Transverse colon (tissue), 4 donors: ENCODE results near the gene SMPX.

ENCODE experiments used
- POLR2A ChIP-seq: fragments of 450-650 bp; IDR thresholded peaks from one replicate; pipeline ENCODE4 v1.6.1; 2016; ENCODE audit warnings: antibody characterized with exemption, mild to moderate bottlenecking, moderate library complexity
- POLR2AphosphoS5 ChIP-seq, 3 donors: sonication (generic); formaldehyde crosslinking; IDR thresholded peaks; one replicate each; pipeline ENCODE4 v1.6.1; 2016; ENCODE audit warnings: antibody characterized with exemption in 3 of 3
- TF ChIP-seq, protein P1 (sequence below), 5 experiments: fragments of 200-600 bp in 3 of 5; fragments of 450-650 bp in 2 of 5; sonication (generic) in 3 of 5; IDR thresholded peaks; 1 replicate in 2 of 5; 2 replicates in 3 of 5; pipeline ENCODE4 v1.5.1; 2016 to 2017; ENCODE audit warnings: antibody characterized with exemption in 5 of 5, inconsistent platforms in 3 of 5, mild to moderate bottlenecking in 2 of 5, moderate library complexity in 1 of 5

DNA sequence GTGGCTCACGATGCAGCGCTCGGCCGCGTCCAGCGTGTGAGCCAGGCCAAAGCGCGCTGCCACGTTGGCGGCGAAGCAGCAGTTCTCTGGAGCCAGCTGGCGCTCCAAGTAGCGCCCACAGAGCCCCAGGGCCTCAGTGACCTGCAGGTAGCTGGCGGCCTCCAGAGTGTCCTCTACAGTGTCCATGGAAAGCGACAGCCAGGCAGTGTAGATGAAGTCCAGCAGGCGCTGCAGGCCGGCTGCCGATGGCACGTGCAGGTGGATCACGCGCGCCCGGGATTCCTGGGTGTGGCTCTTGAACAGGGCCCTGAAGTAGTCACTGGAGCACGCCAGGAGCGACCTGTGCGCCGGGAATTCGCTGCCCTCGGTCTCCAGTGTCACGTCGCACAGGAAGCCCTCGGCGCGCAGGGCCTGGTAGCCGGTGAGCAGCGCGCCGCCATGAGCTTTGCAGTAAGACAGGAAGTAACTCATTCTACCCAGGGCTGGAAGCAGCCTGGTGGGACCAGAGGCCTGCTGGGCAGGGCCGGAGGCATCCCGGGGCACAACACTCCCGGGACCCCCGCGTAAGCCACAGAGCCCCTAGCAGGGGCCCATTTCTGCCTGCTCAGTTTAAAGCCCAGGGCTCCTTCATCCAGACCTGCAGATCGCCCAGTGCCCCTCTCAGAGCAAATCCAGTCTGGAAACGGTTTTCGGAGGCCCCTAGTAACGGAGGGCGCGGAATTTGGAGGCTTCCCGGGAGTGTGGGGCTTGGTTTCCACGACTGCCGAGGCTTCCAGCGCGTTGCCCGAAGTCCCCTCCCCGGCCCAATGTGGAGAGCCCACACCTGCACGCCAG is 100.4 kb downstream of the SMPX start:
- TF ChIP-seq POLR2AphosphoS5 (IDR thresholded peaks at IDR 0.05) (no peak), POLR2A (no peak)
- TF ChIP-seq, protein P1, sequence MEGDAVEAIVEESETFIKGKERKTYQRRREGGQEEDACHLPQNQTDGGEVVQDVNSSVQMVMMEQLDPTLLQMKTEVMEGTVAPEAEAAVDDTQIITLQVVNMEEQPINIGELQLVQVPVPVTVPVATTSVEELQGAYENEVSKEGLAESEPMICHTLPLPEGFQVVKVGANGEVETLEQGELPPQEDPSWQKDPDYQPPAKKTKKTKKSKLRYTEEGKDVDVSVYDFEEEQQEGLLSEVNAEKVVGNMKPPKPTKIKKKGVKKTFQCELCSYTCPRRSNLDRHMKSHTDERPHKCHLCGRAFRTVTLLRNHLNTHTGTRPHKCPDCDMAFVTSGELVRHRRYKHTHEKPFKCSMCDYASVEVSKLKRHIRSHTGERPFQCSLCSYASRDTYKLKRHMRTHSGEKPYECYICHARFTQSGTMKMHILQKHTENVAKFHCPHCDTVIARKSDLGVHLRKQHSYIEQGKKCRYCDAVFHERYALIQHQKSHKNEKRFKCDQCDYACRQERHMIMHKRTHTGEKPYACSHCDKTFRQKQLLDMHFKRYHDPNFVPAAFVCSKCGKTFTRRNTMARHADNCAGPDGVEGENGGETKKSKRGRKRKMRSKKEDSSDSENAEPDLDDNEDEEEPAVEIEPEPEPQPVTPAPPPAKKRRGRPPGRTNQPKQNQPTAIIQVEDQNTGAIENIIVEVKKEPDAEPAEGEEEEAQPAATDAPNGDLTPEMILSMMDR (IDR thresholded peaks at IDR 0.05), result no peak
